HepG2 (cell line): Measurements from ENCODE around the gene RBBP5. TPM values are rescaled to one million over a fixed set of nuclear protein-coding genes. Genes with fewer than 3 reads are reported as not detected.
A peak's percentile ranks its signal among the peaks of the same experiment; 100 is the strongest.

Experiments
- AHR ChIP-seq: IDR thresholded peaks from 2 replicates; pipeline ENCODE4 v1.6.1; 2018; ENCODE audit warnings: missing genetic modification reagents, missing compliant biosample characterization
- ATRX ChIP-seq: sonication (generic); formaldehyde crosslinking; IDR thresholded peaks from 2 replicates; pipeline ENCODE4 v1.4.0; 2020; ENCODE audit warnings: missing genetic modification reagents, borderline replicate concordance
- HDAC2 ChIP-seq: sonication (generic); formaldehyde crosslinking; IDR thresholded peaks from 2 replicates; pipeline ENCODE4 v1.4.0; 2020; ENCODE audit warnings: missing genetic modification reagents
- MLLT10 ChIP-seq: sonication (generic); formaldehyde crosslinking; IDR thresholded peaks from 2 replicates; pipeline ENCODE4 v1.4.0; 2020; ENCODE audit warnings: missing genetic modification reagents
- NFE2L1 ChIP-seq: sonication (generic); formaldehyde crosslinking; IDR thresholded peaks from 2 replicates; pipeline ENCODE4 v1.4.0; 2020; ENCODE audit warnings: missing genetic modification reagents, mild to moderate bottlenecking, borderline replicate concordance
- NR2C2 ChIP-seq: sonication (generic); formaldehyde crosslinking; IDR thresholded peaks from 2 replicates; pipeline ENCODE4 v1.4.0; 2020; ENCODE audit warnings: missing genetic modification reagents, mild to moderate bottlenecking, moderate library complexity, borderline replicate concordance
- PBX3 ChIP-seq: sonication (generic); formaldehyde crosslinking; IDR thresholded peaks from 2 replicates; pipeline ENCODE4 v1.8.1; 2023; ENCODE audit warnings: missing genetic modification reagents, inconsistent platforms, borderline replicate concordance
- REXO4 ChIP-seq: sonication (generic); formaldehyde crosslinking; IDR thresholded peaks from 2 replicates; pipeline ENCODE4 v1.8.0; 2022; ENCODE audit warnings: missing genetic modification reagents, mild to moderate bottlenecking, borderline replicate concordance
- RXRA ChIP-seq: sonication (generic); formaldehyde crosslinking; IDR thresholded peaks from 2 replicates; pipeline ENCODE4 v1.5.1; 2020; ENCODE audit warnings: missing genetic modification reagents
- SKI ChIP-seq: fragments of 450-650 bp; IDR thresholded peaks from one replicate; pipeline ENCODE4 v1.6.1; 2018; ENCODE audit warnings: mild to moderate bottlenecking; ENCODE audit not compliant: partially characterized antibody
- SMAD3 ChIP-seq: sonication (generic); formaldehyde crosslinking; IDR thresholded peaks from 2 replicates; pipeline ENCODE4 v1.4.0; 2020; ENCODE audit warnings: missing genetic modification reagents
- TEAD3 ChIP-seq: optimal IDR thresholded peaks from 2 replicates; pipeline ENCODE3; 2016; ENCODE audit warnings: borderline replicate concordance
- XRCC5 ChIP-seq: fragments of 200-400 bp; formaldehyde crosslinking; optimal IDR thresholded peaks from 2 replicates; pipeline ENCODE3; 2017; ENCODE audit warnings: mild to moderate bottlenecking, low read length
- ZFP90 ChIP-seq: sonication (generic); formaldehyde crosslinking; IDR thresholded peaks from 2 replicates; pipeline ENCODE4 v1.8.0; 2022; ENCODE audit warnings: missing genetic modification reagents, mild to moderate bottlenecking, inconsistent platforms, borderline replicate concordance
- ZFY ChIP-seq: sonication (generic); formaldehyde crosslinking; IDR thresholded peaks from 2 replicates; pipeline ENCODE4 v1.4.0; 2020; ENCODE audit warnings: missing genetic modification reagents
- ZMYM4 ChIP-seq: sonication (generic); formaldehyde crosslinking; IDR thresholded peaks from 2 replicates; pipeline ENCODE4 v1.8.1; 2023; ENCODE audit warnings: mild to moderate bottlenecking, missing genetic modification reagents
- ZNF205 ChIP-seq: IDR thresholded peaks from 2 replicates; pipeline ENCODE4 v1.6.1; 2018; ENCODE audit warnings: missing biosample characterization, missing genetic modification reagents
- ZNF296 ChIP-seq: sonication (generic); formaldehyde crosslinking; conservative IDR thresholded peaks from 2 replicates; pipeline ENCODE4 v1.5.0; 2020; ENCODE audit warnings: mild to moderate bottlenecking, missing genetic modification reagents
- ZNF460 ChIP-seq: sonication (generic); formaldehyde crosslinking; IDR thresholded peaks from 2 replicates; pipeline ENCODE4 v1.5.1; 2020; ENCODE audit warnings: missing genetic modification reagents, mild to moderate bottlenecking, borderline replicate concordance
- ZNF552 ChIP-seq: sonication (generic); formaldehyde crosslinking; IDR thresholded peaks from 2 replicates; pipeline ENCODE4 v1.9.0; 2022; ENCODE audit warnings: missing genetic modification reagents, mild to moderate bottlenecking, borderline replicate concordance
- ZNF670 ChIP-seq: sonication (generic); formaldehyde crosslinking; IDR thresholded peaks from 2 replicates; pipeline ENCODE4 v1.8.0; 2022; ENCODE audit warnings: mild to moderate bottlenecking, missing genetic modification reagents, borderline replicate concordance
- ZNF674 ChIP-seq: sonication (generic); formaldehyde crosslinking; IDR thresholded peaks from 2 replicates; pipeline ENCODE4 v1.5.0; 2020; ENCODE audit warnings: low read depth, mild to moderate bottlenecking, missing genetic modification reagents
- ZNF678 ChIP-seq: sonication (generic); formaldehyde crosslinking; IDR thresholded peaks from 2 replicates; pipeline ENCODE4 v1.4.0; 2020; ENCODE audit warnings: mild to moderate bottlenecking, missing genetic modification reagents
- ZNF746 ChIP-seq: sonication (generic); formaldehyde crosslinking; IDR thresholded peaks from 2 replicates; pipeline ENCODE4 v1.8.0; 2022; ENCODE audit warnings: mild to moderate bottlenecking, missing genetic modification reagents
- polyA plus RNA-seq, 8 experiments: library from polyadenylated mRNA; depleted of rRNA in 3 of 8; stranded (reverse) in 7 of 8; unstranded in 1 of 8; fragments of >200 nt; fragmentation: Illumina TruSeq in 4 of 8; extraction: Trizol in 4 of 8; gene quantifications; 2 replicates each; pipeline versions ENCODE4 v1.2.1 to v1.2.3, GENCODE V29; 2011 to 2016; ENCODE audit warnings: low read depth in 4 of 8, missing spikeins in 1 of 8, mixed read lengths in 1 of 8; ENCODE audit not compliant: insufficient read depth in 1 of 8
- total RNA-seq, 5 experiments: library from RNA; depleted of rRNA; stranded (reverse); fragments of >200 nt; fragmentation: Illumina TruSeq; extraction: Trizol; gene quantifications; 2 replicates each; pipeline ENCODE4 v1.2.3, GENCODE V29; 2016; ENCODE audit warnings: low read depth in 1 of 5
- TF ChIP-seq, protein P1 (sequence below): sonication (generic); formaldehyde crosslinking; IDR thresholded peaks from 2 replicates; pipeline ENCODE4 v1.5.1; 2020; ENCODE audit warnings: missing genetic modification reagents, mild to moderate bottlenecking, borderline replicate concordance
- TF ChIP-seq, protein P2 (sequence below): IDR thresholded peaks from 2 replicates; pipeline ENCODE4 v1.6.1; 2016; ENCODE audit warnings: missing biosample characterization, missing genetic modification reagents, low read depth

RBBP5 gene
- total and polyA plus RNA-seq, 2 of the 13 experiments (the other 11 are each of a cell fraction or from before 2014, with no cell fraction given) = 6.6 to 17.1 TPM

DNA sequence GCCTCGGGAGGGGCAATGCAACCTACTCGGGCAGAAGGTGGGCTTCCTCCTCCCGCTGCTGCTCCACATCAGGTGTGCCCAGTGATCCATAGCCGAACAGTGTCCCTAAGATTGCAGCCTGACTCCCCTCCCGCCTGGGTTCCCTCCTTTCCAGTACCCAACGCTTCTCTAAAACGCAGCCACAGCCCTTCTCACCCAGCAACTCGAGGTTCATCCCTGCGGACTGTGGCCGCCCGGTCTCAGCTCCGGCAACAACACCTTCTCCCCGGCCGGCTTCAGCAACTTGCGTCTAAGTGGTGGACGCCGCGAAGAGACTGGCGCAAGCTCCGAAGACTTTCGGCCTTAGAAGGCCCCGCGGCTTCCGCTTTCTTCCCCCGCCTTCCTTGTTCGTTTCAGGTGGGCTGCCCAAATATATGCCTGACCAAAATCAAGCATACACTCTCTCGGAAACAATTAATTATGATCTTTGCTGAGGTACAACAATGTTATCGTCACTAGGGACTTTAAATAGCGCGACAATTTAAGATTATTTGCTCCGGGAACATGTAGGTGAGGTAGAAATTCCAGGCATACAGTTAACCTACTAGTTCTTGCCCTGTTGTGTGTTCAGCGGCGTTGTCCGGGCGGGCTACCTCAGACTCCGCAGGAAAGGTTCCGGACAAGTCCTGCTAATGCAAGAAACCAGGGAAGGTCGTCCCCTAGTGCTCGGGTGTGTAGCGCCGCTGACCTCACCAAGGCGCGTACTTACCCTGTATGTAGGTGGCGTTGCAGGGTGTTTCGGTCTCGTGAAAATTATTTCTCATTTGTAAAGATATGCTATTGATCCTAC is at the start of gene RBBP5 (continued):
- TF ChIP-seq SKI (peak; percentile 45), SMAD3 (CRISPR knock-in tag) (peak; percentile 90), HDAC2 (CRISPR knock-in tag) (peak; percentile 90), PBX3 (CRISPR knock-in tag) (no peak), NFE2L1 (CRISPR knock-in tag) (no peak), TEAD3 (peak; percentile 91), ZNF674 (CRISPR knock-in tag) (no peak), ZNF460 (CRISPR knock-in tag) (no peak; the same call in 1 of the 2 replicates), NR2C2 (CRISPR knock-in tag) (peak; percentile 91), RXRA (peak; percentile 77; the same call in 1 of the 2 replicates), ZFY (peak; percentile 57), ZNF205 (CRISPR knock-in tag) (peak; percentile 95), ZNF670 (CRISPR knock-in tag) (no peak), AHR (CRISPR knock-in tag) (0 out of 2 replicates have a peak, but pooled peaks have one; percentile 69), ZNF296 (CRISPR knock-in tag) (no peak), ATRX (CRISPR knock-in tag) (no peak), ZMYM4 (CRISPR knock-in tag) (peak; percentile 89), REXO4 (CRISPR knock-in tag) (no peak), ZNF552 (CRISPR knock-in tag) (0 out of 2 replicates have a peak, but pooled peaks have one; percentile 64), ZNF746 (CRISPR knock-in tag) (no peak), MLLT10 (CRISPR knock-in tag) (no peak), ZNF678 (CRISPR knock-in tag) (no peak), ZFP90 (CRISPR knock-in tag) (no peak; the same call in 1 of the 2 replicates), XRCC5 (peak; percentile 99)
- TF ChIP-seq, protein P1, sequence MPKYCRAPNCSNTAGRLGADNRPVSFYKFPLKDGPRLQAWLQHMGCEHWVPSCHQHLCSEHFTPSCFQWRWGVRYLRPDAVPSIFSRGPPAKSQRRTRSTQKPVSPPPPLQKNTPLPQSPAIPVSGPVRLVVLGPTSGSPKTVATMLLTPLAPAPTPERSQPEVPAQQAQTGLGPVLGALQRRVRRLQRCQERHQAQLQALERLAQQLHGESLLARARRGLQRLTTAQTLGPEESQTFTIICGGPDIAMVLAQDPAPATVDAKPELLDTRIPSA = no peak
- TF ChIP-seq, protein P2, sequence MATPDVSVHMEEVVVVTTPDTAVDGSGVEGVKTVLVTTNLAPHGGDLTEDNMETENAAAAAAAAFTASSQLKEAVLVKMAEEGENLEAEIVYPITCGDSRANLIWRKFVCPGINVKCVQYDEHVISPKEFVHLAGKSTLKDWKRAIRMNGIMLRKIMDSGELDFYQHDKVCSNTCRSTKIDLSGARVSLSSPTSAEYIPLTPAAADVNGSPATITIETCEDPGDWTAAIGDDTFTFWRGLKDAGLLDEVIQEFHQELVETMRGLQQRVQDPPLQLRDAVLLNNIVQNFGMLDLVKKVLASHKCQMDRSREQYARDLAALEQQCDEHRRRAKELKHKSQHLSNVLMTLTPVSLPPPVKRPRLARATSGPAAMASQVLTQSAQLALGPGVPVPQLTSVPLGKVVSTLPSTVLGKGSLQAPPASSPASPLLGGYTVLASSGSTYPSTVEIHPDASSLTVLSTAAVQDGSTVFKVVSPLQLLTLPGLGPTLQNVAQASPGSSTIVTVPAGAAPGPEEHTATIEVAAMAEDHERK (CRISPR knock-in tag) = peak; percentile 56
